ENCODE results near the gene ERAS.

Gene ERAS

DNA sequence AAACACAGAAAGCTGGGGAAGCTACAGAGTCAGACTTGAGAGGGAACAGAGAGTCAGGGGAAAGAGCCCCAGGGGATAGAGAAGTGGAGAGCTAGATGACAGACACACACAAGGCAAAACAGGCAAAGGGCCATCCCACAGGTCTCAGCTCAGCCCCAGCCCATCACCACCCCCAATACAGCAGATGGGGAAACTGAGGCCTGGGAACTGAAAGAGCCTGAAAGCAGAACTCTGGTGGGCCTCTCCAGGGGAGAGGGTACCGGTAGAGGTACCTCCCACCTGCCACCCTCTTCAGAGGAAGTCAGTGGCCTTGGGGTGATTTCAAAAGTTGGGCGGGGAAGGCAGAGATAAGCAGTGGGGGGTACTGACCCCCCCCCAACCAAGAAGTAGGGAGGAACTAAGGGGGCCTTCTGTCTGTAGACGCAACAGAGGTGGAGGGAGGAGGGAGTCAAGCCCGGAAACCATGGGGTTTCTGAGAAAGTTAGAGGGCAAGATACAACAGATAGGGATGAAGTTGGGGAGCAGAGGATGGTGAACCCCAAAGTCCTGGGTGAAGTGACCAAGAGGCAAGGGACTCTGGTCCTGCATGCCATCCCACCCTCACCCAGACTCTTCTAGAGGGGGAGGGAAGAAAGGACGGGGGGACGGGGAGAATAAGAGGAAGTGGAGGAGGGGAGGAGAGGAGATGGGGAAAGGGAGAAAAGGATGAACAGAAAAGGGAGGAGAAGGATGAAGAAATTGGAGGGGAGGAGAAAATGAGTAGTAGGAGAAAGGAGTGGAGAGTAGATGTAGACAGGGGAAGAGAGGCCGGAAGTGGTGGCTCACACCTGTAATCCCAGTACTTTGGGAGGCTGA is 36.7 kb upstream of the ERAS start:
- no peak overlapping the region for H3K4me3 ChIP-seq (replicated peaks in 1 of 2; ENCODE audit: low read depth in 2 of 2, low read length in 2 of 2)

DNA sequence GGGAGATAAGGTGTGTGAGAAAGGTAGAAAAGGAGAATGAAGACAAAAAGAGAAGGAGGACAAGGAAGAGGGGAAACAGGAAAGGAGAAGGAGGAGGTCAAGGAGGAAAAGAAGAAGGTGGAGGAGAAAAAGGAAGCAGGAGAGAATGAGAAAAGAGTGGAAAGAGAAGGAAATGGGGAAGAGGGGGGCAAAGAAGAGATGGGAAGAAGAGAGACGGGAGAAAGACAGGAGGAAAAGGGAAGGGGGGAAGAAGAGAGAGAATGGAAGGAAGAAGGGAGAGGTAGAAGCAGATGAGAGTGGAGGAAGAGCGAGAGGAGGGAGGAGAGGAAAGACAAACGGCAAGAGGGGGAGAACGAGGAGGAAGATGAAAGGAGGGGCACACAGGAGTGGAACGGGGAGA is 35.8 kb upstream of the ERAS start:
- no peak overlapping the region for H3K4me3 ChIP-seq (replicated peaks in 1 of 2; ENCODE audit: low read depth in 2 of 2, low read length in 2 of 2)
- no peak for DNase-seq (ENCODE audit: low read depth in 2 of 2)
- TF ChIP-seq CTCF (IDR thresholded peaks at IDR 0.05; ENCODE audit: low read depth, low read length), result no peak

More for the DNA sequence above, 36.7 kb upstream of the ERAS start:
- DNase-seq (ENCODE audit: low read depth in 2 of 2), result no peak
- no peak for TF ChIP-seq CTCF (IDR thresholded peaks at IDR 0.05; ENCODE audit: low read depth, low read length)

DNA sequence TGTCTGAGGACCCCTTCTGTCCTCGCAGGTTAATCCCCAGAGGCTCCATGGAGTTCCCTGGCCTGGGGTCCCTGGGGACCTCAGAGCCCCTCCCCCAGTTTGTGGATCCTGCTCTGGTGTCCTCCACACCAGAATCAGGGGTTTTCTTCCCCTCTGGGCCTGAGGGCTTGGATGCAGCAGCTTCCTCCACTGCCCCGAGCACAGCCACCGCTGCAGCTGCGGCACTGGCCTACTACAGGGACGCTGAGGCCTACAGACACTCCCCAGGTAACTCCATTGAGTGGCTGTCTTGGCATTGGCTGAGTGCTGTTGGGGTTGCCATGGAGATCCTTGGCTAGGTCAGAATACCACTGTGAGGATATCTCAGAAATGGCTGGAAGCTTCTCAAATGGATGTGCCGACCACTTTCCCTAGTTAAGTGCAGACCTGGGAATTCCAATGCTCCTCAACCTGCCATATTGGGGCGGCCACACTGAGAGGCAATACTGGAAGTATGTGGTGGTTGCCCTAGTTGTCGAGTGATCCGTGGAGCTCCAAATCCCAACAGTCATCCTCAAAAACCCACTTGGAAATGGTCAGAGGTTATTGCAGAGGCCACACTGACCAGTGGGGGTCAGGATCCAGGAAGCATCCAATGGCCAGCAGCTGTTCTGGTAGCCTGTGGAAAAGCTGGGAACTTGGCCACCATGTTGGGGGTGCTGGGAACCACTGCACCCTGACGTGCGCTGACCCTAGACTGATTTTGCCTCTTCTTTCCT is 35.1 kb upstream of the ERAS start:
- DNase-seq (ENCODE audit: low read depth in 2 of 2), result no peak
- no peak overlapping the region for H3K4me3 ChIP-seq (replicated peaks in 1 of 2; ENCODE audit: low read depth in 2 of 2, low read length in 2 of 2)
- TF ChIP-seq CTCF (IDR thresholded peaks at IDR 0.05; ENCODE audit: low read depth, low read length), result no peak

- TF ChIP-seq CTCF (IDR thresholded peaks at IDR 0.05; ENCODE audit: low read depth, low read length), result no peak
- DNase-seq (ENCODE audit: low read depth in 2 of 2), result no peak
- H3K4me3 ChIP-seq (replicated peaks in 1 of 2; ENCODE audit: low read depth in 2 of 2, low read length in 2 of 2), result no peak overlapping the region
Measured at GRCh38 chrX:48792219-48792618, 34.1 kb upstream of the ERAS start.

GRCh38 chrX:48793935-48794334 is 32.4 kb upstream of the ERAS start:
- no peak for DNase-seq (ENCODE audit: low read depth in 2 of 2)
- TF ChIP-seq CTCF (IDR thresholded peaks at IDR 0.05; ENCODE audit: low read depth, low read length), result no peak
- H3K4me3 ChIP-seq (replicated peaks in 1 of 2; ENCODE audit: low read depth in 2 of 2, low read length in 2 of 2), result no peak overlapping the region

DNA sequence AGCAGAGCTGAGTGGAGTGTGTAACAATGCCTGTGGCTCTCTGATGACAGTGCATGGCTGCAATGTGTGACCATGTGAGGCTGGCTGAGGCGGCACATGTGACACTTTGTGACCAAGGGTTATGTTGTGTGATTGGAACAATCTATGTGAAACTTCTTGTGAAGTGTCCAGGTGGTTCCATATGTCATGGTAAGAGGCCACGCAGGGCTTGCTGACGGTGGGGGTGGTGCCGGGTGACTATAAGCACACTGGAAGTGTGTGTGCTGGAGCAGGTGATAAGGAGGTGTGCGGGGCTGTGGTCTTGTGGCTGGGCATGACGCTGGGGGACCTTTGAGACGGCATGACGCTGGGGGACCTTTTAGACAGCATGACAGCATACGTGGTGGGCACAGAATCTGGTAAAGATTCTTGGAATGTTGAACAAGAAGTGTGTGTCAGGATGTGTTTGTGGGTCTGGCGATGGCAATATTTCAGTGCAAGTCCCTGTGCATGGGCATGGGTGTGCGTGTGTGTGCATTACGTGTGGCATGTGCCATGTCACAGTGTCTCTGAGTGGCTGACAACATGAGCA is 31.9 kb upstream of the ERAS start:
- no peak for DNase-seq (ENCODE audit: low read depth in 2 of 2)
- no peak for TF ChIP-seq CTCF (IDR thresholded peaks at IDR 0.05; ENCODE audit: low read depth, low read length)
- no peak overlapping the region for H3K4me3 ChIP-seq (replicated peaks in 1 of 2; ENCODE audit: low read depth in 2 of 2, low read length in 2 of 2)

Measured in cardiac fibroblast (primary cell).